Osteoblast (primary cell): ENCODE results near the gene CIPC. TPM values are rescaled to one million over a fixed set of nuclear protein-coding genes. Genes with fewer than 3 reads are reported as not detected.

Experiments used
- DNase-seq: peaks from one replicate; pipeline ENCODE4 v3.0.0; 2011; ENCODE audit warnings: low spot score, mixed read lengths; ENCODE audit not compliant: insufficient read length; ENCODE audit errors: missing footprints
- H2AFZ ChIP-seq: 2 replicates; pipeline ENCODE4 v1.6.0; 2011; ENCODE audit warnings: mild to moderate bottlenecking, low read length
- H3K27ac ChIP-seq: 2 replicates; pipeline ENCODE4 v1.5.1; 2011; ENCODE audit warnings: mild to moderate bottlenecking, low read depth, low read length, moderate library complexity
- H3K27me3 ChIP-seq: 2 replicates; pipeline ENCODE4 v1.6.0; 2012; ENCODE audit warnings: mild to moderate bottlenecking, control low read depth, inconsistent platforms, low read length, moderate library complexity; ENCODE audit not compliant: insufficient read depth
- H3K36me3 ChIP-seq: 2 replicates; pipeline ENCODE4 v1.5.1; 2011; ENCODE audit warnings: mild to moderate bottlenecking, low read length, control low read depth, moderate library complexity; ENCODE audit not compliant: insufficient read depth
- H3K4me1 ChIP-seq: 2 replicates; pipeline ENCODE4 v1.5.1; 2011; ENCODE audit warnings: mild to moderate bottlenecking, low read length, control low read depth, moderate library complexity; ENCODE audit not compliant: insufficient read depth
- H3K4me2 ChIP-seq: 2 replicates; pipeline ENCODE4 v1.6.0; 2011; ENCODE audit warnings: mild to moderate bottlenecking, low read length; ENCODE audit not compliant: insufficient read depth
- H3K4me3 ChIP-seq: fragments of 200-600 bp; sonication (generic); 3 replicates; pipeline ENCODE4 v1.5.1; 2012; ENCODE audit warnings: mild to moderate bottlenecking, low read length, inconsistent platforms; ENCODE audit not compliant: insufficient read depth
- H3K79me2 ChIP-seq: 2 replicates; pipeline ENCODE4 v1.6.0; 2012; ENCODE audit warnings: mild to moderate bottlenecking, low read length, control low read depth, inconsistent platforms; ENCODE audit not compliant: insufficient read depth
- H3K9me3 ChIP-seq: 2 replicates; pipeline ENCODE4 v1.5.1; 2011; ENCODE audit warnings: low read depth, low read length, control low read depth
- H4K20me1 ChIP-seq: 2 replicates; pipeline ENCODE4 v1.6.0; 2012; ENCODE audit warnings: mild to moderate bottlenecking, low read length, control low read depth; ENCODE audit not compliant: insufficient read depth
- total RNA-seq: library from RNA; depleted of rRNA; stranded (reverse); fragments of >200 nt; gene quantifications from 2 replicates; pipeline ENCODE4 v1.2.3, GENCODE V29; 2012
- TF ChIP-seq, protein P1 (sequence below): IDR thresholded peaks from 2 replicates; pipeline ENCODE4 v1.5.1; 2011; ENCODE audit warnings: mild to moderate bottlenecking, low read depth, low read length, moderate library complexity; ENCODE audit errors: extremely low read depth

CIPC gene
- total RNA-seq, 1 donor = 16.6 TPM

DNA sequence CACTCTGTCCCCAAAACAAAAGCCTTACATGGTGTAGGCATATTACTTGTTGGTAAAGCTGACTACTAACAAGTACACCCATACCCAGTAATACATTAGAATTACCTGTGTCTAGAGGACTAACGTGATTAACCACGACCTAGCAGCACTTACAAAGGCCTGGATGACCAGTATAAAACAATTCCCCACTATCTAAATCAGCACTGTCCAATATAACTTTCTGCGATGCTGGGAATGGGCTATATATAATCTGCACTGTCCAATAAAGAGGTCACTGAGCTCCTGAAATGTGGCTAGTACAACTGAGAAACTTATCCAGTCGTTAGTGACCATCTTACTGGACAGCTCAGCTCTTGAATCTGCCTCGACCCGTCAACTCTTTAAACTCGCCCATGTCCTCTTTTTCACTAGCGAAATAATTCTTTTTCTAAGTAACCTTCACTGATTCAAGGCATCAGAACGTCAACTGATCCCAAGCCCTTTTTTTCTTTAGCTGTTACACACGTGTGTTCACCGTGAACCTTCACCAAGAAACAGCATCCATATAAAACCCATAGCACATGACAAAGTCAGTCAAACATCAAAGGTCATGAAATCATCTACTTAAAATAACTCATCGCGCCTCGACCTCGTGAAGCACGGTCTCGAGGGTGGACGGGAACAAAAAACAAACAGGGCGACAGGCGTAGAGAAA is 905 bp upstream of the CIPC start:
- H3K79me2 ChIP-seq = peaks cover 35% of the 10 kb centered on the region
- H2AFZ ChIP-seq = peak overlapping the region; percentile 87
- H3K4me2 ChIP-seq = peak overlapping the region; percentile 98
- H3K27ac ChIP-seq = peak overlapping the region; percentile 94
- peaks cover 17% of the 10 kb centered on the region for H3K4me1 ChIP-seq
- peak; percentile 78 for DNase-seq
- H4K20me1 ChIP-seq = peaks cover 3% of the 10 kb centered on the region
- H3K4me3 ChIP-seq = peak overlapping the region; percentile 99
- H3K36me3 ChIP-seq = no peaks in the 10 kb centered on the region
- H3K9me3 ChIP-seq = no peaks in the 10 kb centered on the region
- TF ChIP-seq, protein P1, sequence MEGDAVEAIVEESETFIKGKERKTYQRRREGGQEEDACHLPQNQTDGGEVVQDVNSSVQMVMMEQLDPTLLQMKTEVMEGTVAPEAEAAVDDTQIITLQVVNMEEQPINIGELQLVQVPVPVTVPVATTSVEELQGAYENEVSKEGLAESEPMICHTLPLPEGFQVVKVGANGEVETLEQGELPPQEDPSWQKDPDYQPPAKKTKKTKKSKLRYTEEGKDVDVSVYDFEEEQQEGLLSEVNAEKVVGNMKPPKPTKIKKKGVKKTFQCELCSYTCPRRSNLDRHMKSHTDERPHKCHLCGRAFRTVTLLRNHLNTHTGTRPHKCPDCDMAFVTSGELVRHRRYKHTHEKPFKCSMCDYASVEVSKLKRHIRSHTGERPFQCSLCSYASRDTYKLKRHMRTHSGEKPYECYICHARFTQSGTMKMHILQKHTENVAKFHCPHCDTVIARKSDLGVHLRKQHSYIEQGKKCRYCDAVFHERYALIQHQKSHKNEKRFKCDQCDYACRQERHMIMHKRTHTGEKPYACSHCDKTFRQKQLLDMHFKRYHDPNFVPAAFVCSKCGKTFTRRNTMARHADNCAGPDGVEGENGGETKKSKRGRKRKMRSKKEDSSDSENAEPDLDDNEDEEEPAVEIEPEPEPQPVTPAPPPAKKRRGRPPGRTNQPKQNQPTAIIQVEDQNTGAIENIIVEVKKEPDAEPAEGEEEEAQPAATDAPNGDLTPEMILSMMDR = no peak
- no peaks in the 10 kb centered on the region for H3K27me3 ChIP-seq

DNA sequence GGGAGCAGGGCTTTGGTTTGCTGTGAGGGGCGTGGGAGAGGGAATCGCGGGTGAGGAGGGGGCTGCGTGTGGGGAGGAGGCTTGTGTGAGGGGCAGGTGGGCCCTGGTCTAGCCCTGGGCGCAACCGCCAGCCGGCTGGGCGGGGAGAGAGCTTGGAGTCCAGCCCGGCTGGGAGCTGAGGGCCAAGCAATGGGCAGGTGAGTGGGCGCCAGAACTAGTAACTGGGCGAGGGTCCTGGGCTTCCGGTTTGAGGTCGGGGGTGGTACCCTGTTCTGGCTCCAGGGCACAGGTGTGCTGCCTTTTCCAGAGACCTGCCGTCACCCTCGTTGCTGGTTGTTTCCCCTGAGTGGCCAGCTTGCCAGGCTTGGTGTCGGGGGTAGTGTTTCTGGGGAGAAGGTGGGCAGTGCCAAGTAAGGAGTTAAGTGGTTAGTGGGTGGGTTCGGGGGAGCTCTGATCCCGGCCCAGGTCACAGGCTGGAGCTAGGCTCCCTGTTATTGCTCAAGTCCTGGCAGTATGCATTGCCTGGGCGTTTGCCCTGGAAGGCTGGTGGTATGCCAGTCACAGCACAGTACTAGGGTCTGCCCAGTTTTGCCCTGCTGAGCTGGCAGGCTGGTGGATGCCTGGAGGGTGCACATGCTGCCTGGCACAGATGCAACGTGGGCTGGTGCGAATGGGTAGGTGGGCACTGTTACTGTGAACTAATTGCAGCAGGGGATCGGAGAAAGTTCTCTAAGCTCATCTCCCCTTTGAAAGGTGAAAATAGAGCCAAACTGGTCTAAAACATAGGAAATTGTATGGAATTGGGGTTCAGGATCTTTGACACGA is 683 bp downstream of the CIPC start:
- TF ChIP-seq, protein P1 = no peak
- Histone ChIP-seq H3K27ac (peak overlapping the region; percentile 94), H3K36me3 (no peaks in the 10 kb centered on the region), H4K20me1 (peaks cover 3% of the 10 kb centered on the region), H3K9me3 (no peaks in the 10 kb centered on the region), H3K79me2 (peaks cover 48% of the 10 kb centered on the region), H3K4me1 (peaks cover 17% of the 10 kb centered on the region), H3K27me3 (no peaks in the 10 kb centered on the region), H3K4me2 (peak overlapping the region; percentile 91), H3K4me3 (peak overlapping the region; percentile 99), H2AFZ (peak overlapping the region; percentile 100)
- no peak for DNase-seq

DNA sequence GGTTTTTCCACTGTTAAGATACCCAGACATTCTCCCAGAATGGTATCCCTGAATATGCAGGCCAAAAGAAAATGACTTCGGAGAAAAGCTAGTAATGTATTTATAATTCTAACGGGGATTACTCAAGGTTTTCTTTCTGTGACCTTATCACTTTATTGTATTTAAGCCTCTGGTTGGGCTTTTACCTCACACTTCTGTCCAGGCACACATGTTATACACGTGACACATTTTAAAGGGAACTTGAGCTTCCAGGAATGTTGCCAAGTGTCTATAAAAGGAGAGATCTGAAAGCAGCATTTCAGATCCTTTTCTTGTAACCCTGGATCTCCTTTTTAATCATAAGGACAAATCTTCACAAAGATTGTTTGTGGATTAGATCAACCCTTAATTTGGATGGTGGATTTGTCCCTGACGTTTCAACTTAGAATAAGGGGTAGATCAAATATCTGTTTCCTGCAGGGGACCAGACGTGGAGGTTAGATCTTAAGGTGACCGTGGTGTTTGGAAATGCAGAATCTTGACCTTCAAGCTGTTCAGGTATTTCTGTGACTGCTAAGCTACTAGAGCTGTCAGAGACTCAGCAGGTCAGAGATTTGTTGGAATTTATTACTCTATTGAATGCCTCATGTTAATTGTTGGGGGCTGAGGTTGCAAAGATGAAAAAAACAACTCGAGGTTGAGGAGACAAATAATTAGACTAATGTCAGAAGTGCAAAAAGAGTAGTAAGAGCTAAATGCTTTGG is 1.5 kb downstream of the CIPC start:
- Histone ChIP-seq H3K36me3 (peaks cover 2% of the 10 kb centered on the region), H3K9me3 (no peaks in the 10 kb centered on the region), H4K20me1 (peaks cover 6% of the 10 kb centered on the region), H2AFZ (no peak overlapping the region), H3K4me2 (peak overlapping the region; percentile 91), H3K27me3 (no peaks in the 10 kb centered on the region), H3K4me3 (peak overlapping the region; percentile 99), H3K27ac (peak overlapping the region; percentile 94), H3K4me1 (peaks cover 17% of the 10 kb centered on the region), H3K79me2 (peaks cover 56% of the 10 kb centered on the region)
- TF ChIP-seq, protein P1 = no peak
- no peak for DNase-seq
